Measurements from ENCODE around the gene GRIFIN. TPM values are rescaled to one million over a fixed set of nuclear protein-coding genes. Genes with fewer than 3 reads are reported as not detected.
A peak's percentile ranks its signal among the peaks of the same experiment; 100 is the strongest.

The GRIFIN gene
- total RNA-seq, 1 donor from 2014 or later, result not detected

DNA sequence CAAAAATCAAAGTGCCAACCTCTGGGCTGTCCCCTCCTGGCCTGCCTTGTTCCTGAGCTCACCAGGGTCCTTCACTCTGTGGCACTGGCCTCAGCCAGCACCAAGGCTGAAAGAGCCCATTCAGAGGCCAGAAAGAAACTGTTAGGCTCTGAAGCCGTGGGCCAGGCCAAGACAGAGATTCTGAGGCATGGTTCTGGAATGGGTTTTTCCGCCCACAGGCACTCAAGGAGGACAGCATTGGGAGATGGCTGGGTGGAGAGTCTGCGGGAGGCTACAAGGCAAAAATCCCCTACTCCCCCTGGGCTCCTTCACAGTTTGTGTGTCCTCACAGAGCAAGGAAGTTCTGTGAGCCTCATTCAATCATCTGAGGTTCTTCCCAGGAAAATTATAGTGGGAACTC, 31.7 kb downstream of the GRIFIN start:
- peaks cover 14% of the 10 kb centered on the region for H3K4me1 Mint-ChIP-seq
- DNase-seq (ENCODE audit: low spot score in 2 of 2, unreplicated experiment in 2 of 2), result no peak
- H3K9me3 Mint-ChIP-seq, result no peaks in the 10 kb centered on the region
- TF ChIP-seq, protein P1, sequence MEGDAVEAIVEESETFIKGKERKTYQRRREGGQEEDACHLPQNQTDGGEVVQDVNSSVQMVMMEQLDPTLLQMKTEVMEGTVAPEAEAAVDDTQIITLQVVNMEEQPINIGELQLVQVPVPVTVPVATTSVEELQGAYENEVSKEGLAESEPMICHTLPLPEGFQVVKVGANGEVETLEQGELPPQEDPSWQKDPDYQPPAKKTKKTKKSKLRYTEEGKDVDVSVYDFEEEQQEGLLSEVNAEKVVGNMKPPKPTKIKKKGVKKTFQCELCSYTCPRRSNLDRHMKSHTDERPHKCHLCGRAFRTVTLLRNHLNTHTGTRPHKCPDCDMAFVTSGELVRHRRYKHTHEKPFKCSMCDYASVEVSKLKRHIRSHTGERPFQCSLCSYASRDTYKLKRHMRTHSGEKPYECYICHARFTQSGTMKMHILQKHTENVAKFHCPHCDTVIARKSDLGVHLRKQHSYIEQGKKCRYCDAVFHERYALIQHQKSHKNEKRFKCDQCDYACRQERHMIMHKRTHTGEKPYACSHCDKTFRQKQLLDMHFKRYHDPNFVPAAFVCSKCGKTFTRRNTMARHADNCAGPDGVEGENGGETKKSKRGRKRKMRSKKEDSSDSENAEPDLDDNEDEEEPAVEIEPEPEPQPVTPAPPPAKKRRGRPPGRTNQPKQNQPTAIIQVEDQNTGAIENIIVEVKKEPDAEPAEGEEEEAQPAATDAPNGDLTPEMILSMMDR (IDR thresholded peaks at IDR 0.05; ENCODE audit: unreplicated experiment), result no peak
- no peaks in the 10 kb centered on the region for H3K27me3 Mint-ChIP-seq (ENCODE audit: low read depth)
- H3K36me3 Mint-ChIP-seq, result no peaks in the 10 kb centered on the region
- no peak overlapping the region for H3K4me3 Mint-ChIP-seq
- no peak overlapping the region for H3K27ac Mint-ChIP-seq

DNA sequence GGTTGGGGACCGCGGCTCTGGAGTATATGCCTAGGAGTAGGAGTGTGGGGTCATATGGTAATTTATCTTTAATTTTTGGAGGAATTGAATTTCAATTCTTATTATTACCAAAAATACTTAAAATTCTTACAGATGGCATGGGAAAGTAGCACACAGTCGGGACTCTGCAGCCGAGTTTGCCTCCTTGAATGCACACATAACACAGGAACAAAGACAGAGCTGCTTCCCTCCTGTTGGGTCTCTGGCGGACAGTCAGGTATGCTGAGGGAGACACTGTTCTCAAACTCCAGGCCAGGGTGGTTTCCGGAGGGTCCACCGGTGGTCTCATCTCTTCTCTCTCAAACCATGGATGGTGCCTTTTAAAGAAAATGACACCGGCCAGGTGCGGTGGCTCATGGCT, 32.7 kb downstream of the GRIFIN start:
- Mint-ChIP-seq H3K36me3 (no peaks in the 10 kb centered on the region), H3K4me1 (peaks cover 16% of the 10 kb centered on the region), H3K9me3 (no peaks in the 10 kb centered on the region), H3K4me3 (no peak overlapping the region), H3K27ac (no peak overlapping the region), H3K27me3 (ENCODE audit: low read depth) (no peaks in the 10 kb centered on the region)
- no peak for DNase-seq (ENCODE audit: low spot score in 2 of 2, unreplicated experiment in 2 of 2)
- TF ChIP-seq, protein P1 (IDR thresholded peaks at IDR 0.05; ENCODE audit: unreplicated experiment), result no peak

DNA sequence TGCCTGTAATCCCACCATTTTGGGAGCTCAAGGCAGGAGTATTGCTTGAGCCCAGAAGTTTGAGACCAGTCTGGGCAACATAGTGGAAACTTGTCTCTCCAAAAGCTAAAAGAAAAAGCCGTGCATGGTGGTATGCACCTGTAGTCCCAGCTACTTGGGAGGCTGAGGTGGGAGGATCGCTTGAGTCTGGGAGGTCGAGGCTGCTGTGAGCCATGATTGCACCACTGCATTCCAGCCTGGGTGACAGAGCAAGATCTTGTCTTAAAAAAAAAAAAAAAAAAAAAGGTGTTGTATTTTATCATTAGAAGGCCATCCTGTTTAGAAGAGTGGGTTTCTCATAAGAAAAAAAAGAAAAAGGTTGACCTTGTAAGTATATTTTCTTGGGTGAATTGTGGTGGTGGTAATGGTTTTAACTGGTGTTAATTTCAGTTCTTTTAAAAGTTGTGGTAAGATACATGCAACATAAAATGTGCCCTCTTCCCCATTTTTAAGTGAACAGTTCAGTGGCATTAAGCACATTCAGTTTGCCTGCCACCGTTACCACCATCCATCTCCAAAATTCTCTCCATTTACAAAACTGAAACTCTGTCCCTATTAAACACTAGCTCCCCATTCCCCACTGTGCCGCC, 34.7 kb downstream of the GRIFIN start:
- no peak overlapping the region for H3K4me3 Mint-ChIP-seq
- no peaks in the 10 kb centered on the region for H3K9me3 Mint-ChIP-seq
- peaks cover 16% of the 10 kb centered on the region for H3K4me1 Mint-ChIP-seq
- no peak overlapping the region for H3K27ac Mint-ChIP-seq
- TF ChIP-seq, protein P1 (IDR thresholded peaks at IDR 0.05; ENCODE audit: unreplicated experiment), result no peak
- no peaks in the 10 kb centered on the region for H3K36me3 Mint-ChIP-seq
- no peak for DNase-seq (ENCODE audit: low spot score in 2 of 2, unreplicated experiment in 2 of 2)
- no peaks in the 10 kb centered on the region for H3K27me3 Mint-ChIP-seq (ENCODE audit: low read depth)

DNA sequence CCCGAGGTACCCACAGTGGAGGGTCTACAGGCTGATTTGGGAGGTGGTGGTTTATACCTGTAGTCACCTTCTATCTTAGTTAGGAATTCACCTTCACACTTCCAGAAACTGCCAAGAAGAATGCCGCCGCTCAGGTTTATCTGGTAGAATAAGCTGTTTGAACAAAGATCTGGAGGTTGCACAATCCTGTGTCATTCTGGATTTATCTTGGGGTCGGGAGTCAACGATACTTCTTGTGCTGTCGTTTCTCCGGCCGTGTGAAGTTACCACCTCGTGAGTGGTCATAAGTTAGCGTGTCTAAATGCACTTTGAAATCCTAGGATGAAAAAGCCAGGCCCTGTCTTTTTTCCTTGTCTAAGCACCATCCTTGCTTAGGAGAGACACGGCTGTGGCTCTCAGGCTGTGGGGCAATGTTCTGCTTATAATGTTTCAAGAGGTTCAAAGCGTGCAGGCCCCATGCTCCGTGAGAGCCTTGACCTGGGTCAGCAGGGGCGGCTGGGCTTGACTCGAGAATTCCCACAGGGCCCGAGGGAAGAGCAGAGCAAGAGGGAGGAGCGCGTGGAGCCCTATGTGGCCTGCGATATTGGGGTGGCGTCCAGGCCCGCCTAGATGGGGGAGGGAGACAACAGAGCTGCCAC, 35.5 kb downstream of the GRIFIN start:
- DNase-seq (ENCODE audit: low spot score in 2 of 2, unreplicated experiment in 2 of 2), result no peak
- peaks cover 4% of the 10 kb centered on the region for H3K36me3 Mint-ChIP-seq
- no peaks in the 10 kb centered on the region for H3K27me3 Mint-ChIP-seq (ENCODE audit: low read depth)
- H3K4me1 Mint-ChIP-seq, result peaks cover 16% of the 10 kb centered on the region
- H3K4me3 Mint-ChIP-seq, result no peak overlapping the region
- H3K9me3 Mint-ChIP-seq, result no peaks in the 10 kb centered on the region
- TF ChIP-seq, protein P1 (IDR thresholded peaks at IDR 0.05; ENCODE audit: unreplicated experiment), result no peak
- peak overlapping the region; percentile 93 for H3K27ac Mint-ChIP-seq

DNA sequence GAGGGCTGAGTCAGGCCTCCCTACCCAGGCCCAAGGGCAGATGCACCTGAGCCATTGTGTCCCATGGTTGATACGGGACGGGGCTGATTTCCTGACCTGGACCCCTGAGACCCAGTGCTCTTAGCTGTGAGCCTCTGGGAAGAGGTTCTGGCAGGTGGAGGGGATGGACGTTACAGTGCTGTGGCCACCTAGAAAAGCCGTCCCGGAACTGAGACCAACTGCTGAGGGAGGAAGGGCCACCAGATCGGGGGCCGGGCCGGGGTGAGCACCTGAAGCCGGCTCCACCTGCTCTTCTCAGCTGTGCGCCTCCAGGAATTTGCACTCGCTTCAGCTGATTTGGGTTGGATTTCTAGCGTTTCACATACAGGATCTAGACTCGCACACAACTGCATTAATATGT, 37.4 kb downstream of the GRIFIN start:
- no peak for DNase-seq (ENCODE audit: low spot score in 2 of 2, unreplicated experiment in 2 of 2)
- Mint-ChIP-seq H3K9me3 (no peaks in the 10 kb centered on the region), H3K4me3 (no peak overlapping the region), H3K36me3 (peaks cover 13% of the 10 kb centered on the region), H3K27me3 (ENCODE audit: low read depth) (no peaks in the 10 kb centered on the region), H3K27ac (no peak overlapping the region), H3K4me1 (peaks cover 16% of the 10 kb centered on the region)
- TF ChIP-seq, protein P1 (IDR thresholded peaks at IDR 0.05; ENCODE audit: unreplicated experiment), result no peak
